Activated naive CD4-positive, alpha-beta T cell treated with anti-CD3 and anti-CD28 coated beads, Interleukin-2, amount 10 ng/mL, durations not matched to agents 7 days and 5 days (primary cell): ENCODE measurements around the gene TPM4.
"Not testable (repeated sequence)": the region's sequence is repeated elsewhere in the genome, so short reads cannot be mapped to it uniquely, and the experiment has no call there.

Experiments
- CTCF ChIA-PET: fragments of 350-600 bp; sonication (Branson Sonifier 250); formaldehyde crosslinking; loops from one replicate; lab custom pipeline; 2021; ENCODE audit warnings: antibody characterized with exemption; lab: Charles Lee
- DNase-seq: peaks from one replicate; pipeline ENCODE4 v3.0.0-alpha.2; 2020
- H3K27ac Mint-ChIP-seq: one replicate; pipeline ENCODE4 v1.8.0; 2021; ENCODE audit warnings: mild to moderate bottlenecking, moderate library complexity, mixed read lengths
- H3K27me3 Mint-ChIP-seq: one replicate; pipeline ENCODE4 v1.8.0; 2021; ENCODE audit warnings: mild to moderate bottlenecking, mixed read lengths
- H3K36me3 Mint-ChIP-seq: one replicate; pipeline ENCODE4 v1.8.0; 2021; ENCODE audit warnings: mixed read lengths
- H3K4me1 Mint-ChIP-seq: one replicate; pipeline ENCODE4 v1.8.0; 2021; ENCODE audit warnings: mixed read lengths
- H3K4me3 Mint-ChIP-seq: one replicate; pipeline ENCODE4 v1.8.0; 2021; ENCODE audit warnings: mild to moderate bottlenecking, moderate library complexity, mixed read lengths
- H3K9me3 Mint-ChIP-seq: one replicate; pipeline ENCODE4 v1.8.0; 2021; ENCODE audit warnings: mixed read lengths

The TPM4 gene

GRCh38 chr19:16087404-16087803 is 11.1 kb downstream of the TPM4 start:
- peaks cover 62% of the 10 kb centered on the region for H3K4me1 Mint-ChIP-seq
- peak overlapping the region; percentile 60 for H3K27ac Mint-ChIP-seq
- H3K27me3 Mint-ChIP-seq, H3K4me3 Mint-ChIP-seq, DNase-seq, H3K9me3 Mint-ChIP-seq: not testable (repeated sequence)
- H3K36me3 Mint-ChIP-seq = peaks cover 73% of the 10 kb centered on the region
- CTCF ChIA-PET = interaction anchor here (1.1 to 1.5 kb wide), 2 partner anchors 17 to 46 kb away, joined by 4 to 13 read pairs; no protein-coding TSS in a partner anchor

- Mint-ChIP-seq H3K4me1 (peaks cover 60% of the 10 kb centered on the region), H3K27ac (peak overlapping the region; percentile 60), H3K9me3 (no peaks in the 10 kb centered on the region), H3K27me3 (no peaks in the 10 kb centered on the region), H3K36me3 (peaks cover 72% of the 10 kb centered on the region), H3K4me3 (no peak overlapping the region)
- DNase-seq = no peak
- CTCF ChIA-PET = interaction anchor here (1.1 kb wide), 1 partner anchor 46 kb away, joined by 4 read pairs; no protein-coding TSS in a partner anchor
These were observed 11.6 kb downstream of the TPM4 start for GRCh38 chr19:16087940-16088339.

- DNase-seq = no peak
- Mint-ChIP-seq H3K9me3 (no peaks in the 10 kb centered on the region), H3K27ac (peak overlapping the region; percentile 80), H3K27me3 (no peaks in the 10 kb centered on the region), H3K4me3 (no peak overlapping the region), H3K4me1 (peaks cover 58% of the 10 kb centered on the region), H3K36me3 (peaks cover 70% of the 10 kb centered on the region)
- CTCF ChIA-PET = interaction anchor here (1.4 kb wide), 1 partner anchor 26 kb away, joined by 3 read pairs; no protein-coding TSS in a partner anchor
These were observed 12.2 kb downstream of the TPM4 start for GRCh38 chr19:16088351-16089009.

GRCh38 chr19:16089010-16089846 is 12.9 kb downstream of the TPM4 start:
- H3K27me3 Mint-ChIP-seq = no peaks in the 10 kb centered on the region
- peaks cover 75% of the 10 kb centered on the region for H3K36me3 Mint-ChIP-seq
- peak overlapping the region; percentile 80 for H3K27ac Mint-ChIP-seq
- no peak overlapping the region for H3K4me3 Mint-ChIP-seq
- peaks cover 55% of the 10 kb centered on the region for H3K4me1 Mint-ChIP-seq
- CTCF ChIA-PET = interaction anchor here (0.6 to 1.4 kb wide), 2 partner anchors 26 to 47 kb away, joined by 3 read pairs; no protein-coding TSS in a partner anchor
- H3K9me3 Mint-ChIP-seq = no peaks in the 10 kb centered on the region
- DNase-seq = no peak

DNA sequence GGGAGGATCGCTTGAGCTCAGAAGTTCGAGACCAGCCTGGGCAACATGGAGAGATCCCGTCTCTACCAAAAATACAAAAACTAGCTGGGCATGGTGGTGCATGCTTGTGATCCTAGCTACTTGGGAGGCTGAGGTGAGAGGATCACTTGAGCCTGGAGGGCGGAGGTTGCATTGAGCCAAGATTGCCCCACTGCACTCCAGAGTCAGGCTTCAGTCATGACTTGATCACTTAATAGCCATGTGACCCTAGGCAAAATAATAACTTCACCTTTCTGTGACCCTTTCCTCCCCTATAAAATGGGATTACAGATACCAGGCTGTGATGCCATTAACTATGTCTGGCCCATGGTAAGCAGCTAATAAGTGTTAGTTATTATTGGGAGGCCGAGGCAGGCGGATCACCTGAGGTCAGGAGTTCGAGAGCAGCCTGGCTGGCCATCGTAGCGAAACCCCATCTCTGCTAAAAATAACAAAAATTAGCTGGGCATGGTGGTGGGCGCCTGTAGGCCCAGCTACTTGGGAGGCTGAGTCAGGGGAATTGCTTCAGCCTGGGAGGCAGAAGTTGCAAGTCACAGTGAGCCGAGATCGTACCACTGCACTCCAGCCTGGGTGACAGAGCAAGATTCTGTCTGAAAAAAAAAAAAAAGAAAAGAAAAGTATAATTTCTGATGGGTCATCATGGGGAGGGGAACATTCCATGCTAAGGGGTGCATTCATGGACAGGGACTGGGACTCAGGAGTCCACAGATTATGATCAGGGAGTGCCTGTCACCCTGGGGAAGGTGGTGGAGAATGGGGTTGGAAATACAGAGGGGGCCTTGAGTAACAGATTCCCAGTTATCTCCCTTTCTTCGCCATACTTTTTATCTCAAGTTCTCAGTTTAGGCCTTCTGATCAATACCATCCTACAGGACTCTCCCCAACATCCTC is 15.5 kb downstream of the TPM4 start:
- no peaks in the 10 kb centered on the region for H3K27me3 Mint-ChIP-seq
- no peak overlapping the region for H3K4me3 Mint-ChIP-seq
- no peak for DNase-seq
- H3K4me1 Mint-ChIP-seq = peaks cover 50% of the 10 kb centered on the region
- H3K36me3 Mint-ChIP-seq = peaks cover 72% of the 10 kb centered on the region
- CTCF ChIA-PET = no interaction called here
- H3K27ac Mint-ChIP-seq = no peak overlapping the region
- no peaks in the 10 kb centered on the region for H3K9me3 Mint-ChIP-seq

- H3K9me3 Mint-ChIP-seq = no peaks in the 10 kb centered on the region
- CTCF ChIA-PET = interaction anchor here (1.2 to 2.5 kb wide), 3 partner anchors 10 to 31 kb away, joined by 5 to 12 read pairs (median 5); no protein-coding TSS in a partner anchor
- H3K27me3 Mint-ChIP-seq = no peaks in the 10 kb centered on the region
- H3K4me3 Mint-ChIP-seq = no peak overlapping the region
- peaks cover 73% of the 10 kb centered on the region for H3K36me3 Mint-ChIP-seq
- peaks cover 42% of the 10 kb centered on the region for H3K4me1 Mint-ChIP-seq
- DNase-seq = no peak
- peak overlapping the region; percentile 79 for H3K27ac Mint-ChIP-seq
These were observed 18.2 kb downstream of the TPM4 start for GRCh38 chr19:16094360-16095070.

DNA sequence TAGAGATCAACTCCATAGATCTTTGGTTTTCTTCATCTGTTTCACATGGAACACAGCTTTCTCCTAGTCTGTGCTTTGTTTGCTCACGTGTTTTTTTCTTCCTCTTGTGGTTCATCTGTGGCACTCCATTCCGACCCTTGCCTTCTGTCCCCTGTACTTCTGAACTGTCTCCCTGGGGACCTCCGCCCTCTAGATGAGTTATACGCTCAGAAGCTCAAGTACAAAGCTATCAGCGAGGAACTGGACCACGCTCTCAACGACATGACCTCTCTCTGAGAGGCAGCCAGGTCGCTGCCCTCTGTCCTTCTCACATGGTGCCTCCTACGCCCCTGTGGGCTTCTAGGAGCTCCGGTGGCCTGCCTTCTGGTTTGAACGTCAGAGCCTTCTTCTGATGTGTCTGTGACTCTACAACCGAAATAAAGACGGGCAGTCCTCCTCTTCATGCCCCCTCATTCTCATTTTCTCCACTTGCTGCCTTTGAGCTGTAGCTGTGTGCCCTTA is 18.8 kb downstream of the TPM4 start:
- Mint-ChIP-seq H3K27ac (peak overlapping the region; percentile 79), H3K4me3 (no peak overlapping the region), H3K9me3 (no peaks in the 10 kb centered on the region), H3K4me1 (peaks cover 39% of the 10 kb centered on the region), H3K27me3 (no peaks in the 10 kb centered on the region), H3K36me3 (peaks cover 74% of the 10 kb centered on the region)
- no peak for DNase-seq
- CTCF ChIA-PET = interaction anchor here (0.7 to 2.5 kb wide), 6 partner anchors 9 to 465 kb away, joined by 4 to 12 read pairs (median 5); no protein-coding TSS in a partner anchor

- Mint-ChIP-seq H3K9me3 (no peaks in the 10 kb centered on the region), H3K4me1 (peaks cover 39% of the 10 kb centered on the region), H3K27me3 (no peaks in the 10 kb centered on the region), H3K4me3 (no peak overlapping the region), H3K27ac (peak overlapping the region; percentile 80), H3K36me3 (peaks cover 78% of the 10 kb centered on the region)
- DNase-seq = no peak
- CTCF ChIA-PET = interaction anchor here (0.6 to 2.5 kb wide), 5 partner anchors 10 to 290 kb away, joined by 3 to 12 read pairs (median 4); no protein-coding TSS in a partner anchor
These were observed 20.1 kb downstream of the TPM4 start for GRCh38 chr19:16096280-16096855.

DNA sequence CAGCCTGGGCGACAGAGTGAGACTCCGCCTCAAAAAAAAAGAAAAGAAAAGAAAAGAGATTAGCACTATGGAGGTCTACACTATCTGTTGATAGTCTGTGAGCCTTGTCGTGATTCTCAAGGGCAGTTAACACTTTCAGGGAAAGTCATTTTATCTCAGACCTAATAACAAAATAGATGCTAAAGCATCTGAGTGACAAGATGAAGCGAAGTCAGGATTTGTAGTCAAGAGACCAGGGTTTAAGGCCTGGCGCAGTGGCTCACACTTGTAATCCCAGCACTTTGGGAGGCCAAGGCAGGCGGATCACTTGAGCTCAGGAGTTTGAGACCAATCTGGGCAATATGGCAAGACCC is 22.1 kb downstream of the TPM4 start:
- Mint-ChIP-seq H3K27me3 (no peaks in the 10 kb centered on the region), H3K9me3 (no peaks in the 10 kb centered on the region), H3K27ac (peak overlapping the region; percentile 49), H3K4me3 (no peak overlapping the region), H3K4me1 (peaks cover 33% of the 10 kb centered on the region), H3K36me3 (peaks cover 79% of the 10 kb centered on the region)
- DNase-seq = no peak
- CTCF ChIA-PET = interaction anchor here (1.0 to 1.7 kb wide), 3 partner anchors 13 to 57 kb away, joined by 3 to 4 read pairs (median 4); no protein-coding TSS in a partner anchor

DNA sequence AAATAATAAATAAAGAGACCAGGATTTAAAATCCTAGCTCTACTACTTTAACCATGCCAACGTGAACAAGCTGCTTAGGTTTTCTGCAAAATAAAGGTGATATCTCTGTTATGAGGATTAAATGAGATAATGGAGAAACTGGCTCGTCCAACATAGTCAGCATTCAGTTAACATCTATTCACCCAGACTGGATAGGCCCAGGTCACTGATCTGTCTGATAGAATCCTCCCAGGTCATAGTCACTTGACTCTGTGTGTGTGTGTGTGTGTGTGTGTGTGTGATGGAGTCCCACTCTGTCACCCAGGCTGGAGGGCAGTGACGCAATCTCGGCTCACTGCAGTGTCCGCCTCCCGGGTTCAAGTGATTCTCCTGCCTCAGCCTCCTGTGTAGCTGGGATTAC is 22.5 kb downstream of the TPM4 start:
- Mint-ChIP-seq H3K4me1 (peaks cover 30% of the 10 kb centered on the region), H3K36me3 (peaks cover 78% of the 10 kb centered on the region), H3K4me3 (no peak overlapping the region), H3K27me3 (no peaks in the 10 kb centered on the region), H3K27ac (no peak overlapping the region), H3K9me3 (no peaks in the 10 kb centered on the region)
- CTCF ChIA-PET = interaction anchor here (1.0 to 1.7 kb wide), 3 partner anchors 12 to 57 kb away, joined by 3 to 4 read pairs (median 4); no protein-coding TSS in a partner anchor
- DNase-seq = no peak

- not testable (repeated sequence) for H3K4me3 Mint-ChIP-seq, H3K27ac Mint-ChIP-seq, H3K27me3 Mint-ChIP-seq, H3K9me3 Mint-ChIP-seq, DNase-seq
- CTCF ChIA-PET = interaction anchor here (0.9 to 1.7 kb wide), 4 partner anchors 12 to 58 kb away, joined by 3 to 4 read pairs (median 4); no protein-coding TSS in a partner anchor
- Mint-ChIP-seq H3K4me1 (peaks cover 26% of the 10 kb centered on the region), H3K36me3 (peaks cover 75% of the 10 kb centered on the region)
These were observed 23.1 kb downstream of the TPM4 start for GRCh38 chr19:16099314-16099965.

GRCh38 chr19:16100524-16100923 is 24.2 kb downstream of the TPM4 start:
- H3K36me3 Mint-ChIP-seq = peaks cover 68% of the 10 kb centered on the region
- CTCF ChIA-PET = no interaction called here
- no peak overlapping the region for H3K4me3 Mint-ChIP-seq

More at GRCh38 chr19:16100524-16100923, 24.2 kb downstream of the TPM4 start:
- Mint-ChIP-seq H3K27me3 (no peaks in the 10 kb centered on the region), H3K9me3 (no peaks in the 10 kb centered on the region), H3K4me1 (peaks cover 19% of the 10 kb centered on the region), H3K27ac (no peak overlapping the region)
- no peak for DNase-seq
